Spleen (tissue), 11 donors: ENCODE measurements around the gene RBFOX1. TPM values are rescaled to one million over a fixed set of nuclear protein-coding genes. Genes with fewer than 3 reads are reported as not detected.

ENCODE experiments used
- DNase-seq: peaks from one replicate; pipeline ENCODE4 v3.0.0-alpha.2; 2020
- H3K27ac ChIP-seq, 8 donors: fragments of 200-600 bp; sonication (generic) in 7 of 8; 1 replicate in 4 of 8; 2 replicates in 4 of 8; pipeline versions ENCODE4 v1.5.0 to v1.8.0; 2016 to 2021; ENCODE audit warnings: inconsistent platforms in 4 of 8, mild to moderate bottlenecking in 4 of 8, moderate library complexity in 1 of 8
- H3K27me3 ChIP-seq, 7 donors: fragments of 200-600 bp; sonication (generic) in 6 of 7; replicated peaks in 1 of 7; 1 replicate in 4 of 7; 2 replicates in 3 of 7; pipeline versions ENCODE4 v1.5.0 to v1.8.0; 2016 to 2021; ENCODE audit warnings: inconsistent platforms in 3 of 7, mild to moderate bottlenecking in 1 of 7
- H3K36me3 ChIP-seq, 6 donors: fragments of 200-600 bp; sonication (generic) in 5 of 6; 1 replicate in 4 of 6; 2 replicates in 2 of 6; pipeline versions ENCODE4 v1.5.0 to v1.8.0; 2016 to 2021; ENCODE audit warnings: inconsistent platforms in 2 of 6
- H3K4me1 ChIP-seq, 6 donors: fragments of 200-600 bp; sonication (generic) in 5 of 6; 1 replicate in 3 of 6; 2 replicates in 3 of 6; pipeline versions ENCODE4 v1.5.0 to v1.8.0; 2016 to 2021; ENCODE audit warnings: inconsistent platforms in 3 of 6
- H3K4me3 ChIP-seq, 8 donors: fragments of 200-600 bp; sonication (generic) in 7 of 8; 1 replicate in 4 of 8; 2 replicates in 4 of 8; pipeline versions ENCODE4 v1.5.0 to v1.8.0; 2016 to 2021; ENCODE audit warnings: inconsistent platforms in 4 of 8, mild to moderate bottlenecking in 4 of 8, moderate library complexity in 2 of 8
- H3K9me3 ChIP-seq, 8 donors: fragments of 200-600 bp; sonication (generic) in 7 of 8; 1 replicate in 4 of 8; 2 replicates in 4 of 8; pipeline versions ENCODE4 v1.5.0 to v1.8.0; 2016 to 2021; ENCODE audit warnings: inconsistent platforms in 4 of 8
- CTCF ChIP-seq, 11 experiments: fragments of 200-600 bp in 7 of 11; fragments of 450-650 bp in 4 of 11; sonication (generic) in 4 of 11; IDR thresholded peaks in 8 of 11; conservative IDR thresholded peaks in 3 of 11; 1 replicate in 7 of 11; 2 replicates in 4 of 11; pipeline versions ENCODE4 v1.4.0 to v1.8.0; 2016 to 2021; ENCODE audit warnings: antibody characterized with exemption in 11 of 11, inconsistent platforms in 4 of 11, mild to moderate bottlenecking in 1 of 11
- POLR2A ChIP-seq, 3 donors: fragments of 450-650 bp; IDR thresholded peaks; one replicate each; pipeline ENCODE4 v1.5.1; 2017; ENCODE audit warnings: antibody characterized with exemption in 3 of 3, mild to moderate bottlenecking in 1 of 3
- POLR2AphosphoS5 ChIP-seq, 3 donors: sonication (generic); formaldehyde crosslinking; IDR thresholded peaks; one replicate each; pipeline ENCODE4 v1.5.1; 2017; ENCODE audit warnings: antibody characterized with exemption in 3 of 3
- WGBS, 5 donors: extraction: QIAGEN DNeasy Blood & Tissue Kit in 3 of 5; methylation state at CpG; one replicate each; pipeline versions ENCODE4 v1.1.5 to v1.1.7; 2013 to 2018; 5-methylcytosine and 5-hydroxymethylcytosine counted together
- intact Hi-C: fragments of 100-400 bp; cut with DNase I; formaldehyde crosslinking; loops from one replicate; pipeline ENCODE4 v1.15.0; 2023; ENCODE audit warnings: low total_unique reads
- polyA plus RNA-seq, 3 donors: library from polyadenylated mRNA; stranded (reverse); fragments of 200-250 nt; gene quantifications; one replicate each; pipeline ENCODE4 v1.2.1, GENCODE V29; 2013
- total RNA-seq, 7 donors: library from RNA; depleted of rRNA in 3 of 7; stranded (reverse); fragments of >200 nt in 3 of 7; fragmentation: NEBNext Ultra II Directional in 4 of 7; extraction: Animal tissue kit (Norgen Biotek cat#: 25700) in 4 of 7; gene quantifications; one replicate each; pipeline versions ENCODE4 v1.1.0 to v1.2.1, GENCODE V29; 2016 to 2021
- donor health status: healthy with polysubstance abuse.
- donor health status: DM: no; HTN: no; CAD: no; lungs with moderate emphysema.
- donor health status: DM: no; HTN: no; CAD: no.
- donor health status: Bipolar disorder and iron deficiency.
- donor health status: healthy.
- donor health status: DM: no; HTN: no; CAD: no.
- donor health status: DM: yes; HTN: yes; CAD: no.

Gene RBFOX1
- total and polyA plus RNA-seq, 10 donors, result 0.07 to 0.13 TPM; not detected in 8

- no peaks in the 10 kb centered on the region for H3K27me3 ChIP-seq
- no peaks in the 10 kb centered on the region for H3K36me3 ChIP-seq
- H3K4me1 ChIP-seq, result no peaks in the 10 kb centered on the region
- H3K27ac ChIP-seq, result no peak overlapping the region
- no peak overlapping the region for H3K4me3 ChIP-seq
- TF ChIP-seq POLR2A (IDR thresholded peaks at IDR 0.05) (no peak), CTCF (IDR thresholded peaks at IDR 0.05 in 8 of 11, conservative IDR thresholded peaks at IDR 0.05 in 3 of 11) (no peak), POLR2AphosphoS5 (IDR thresholded peaks at IDR 0.05) (no peak)
- DNase-seq, result no peak
- peaks cover 0 to 58% (median 8%) of the 10 kb centered on the region in 8 donors for H3K9me3 ChIP-seq
- intact Hi-C loops, result no loop called here
- WGBS, 5 donors, result 86 to 90% (median 89%) methylated on average over 7 of the region's 7 CpGs
Measured at GRCh38 chr16:7449808-7450207, 117.2 kb downstream of the RBFOX1 start.

GRCh38 chr16:7450440-7450839 lies 117.8 kb downstream of the RBFOX1 start:
- Histone ChIP-seq H3K9me3 (peaks cover 0 to 65% (median 11%) of the 10 kb centered on the region in 8 donors), H3K27ac (no peak overlapping the region), H3K36me3 (no peaks in the 10 kb centered on the region), H3K4me1 (no peaks in the 10 kb centered on the region), H3K4me3 (no peak overlapping the region), H3K27me3 (no peaks in the 10 kb centered on the region)
- intact Hi-C loops, result no loop called here
- no peak for DNase-seq
- TF ChIP-seq POLR2AphosphoS5 (IDR thresholded peaks at IDR 0.05), result no peak
- no peak for TF ChIP-seq CTCF (IDR thresholded peaks at IDR 0.05 in 8 of 11, conservative IDR thresholded peaks at IDR 0.05 in 3 of 11)
- TF ChIP-seq POLR2A (IDR thresholded peaks at IDR 0.05), result no peak
- 75 to 78% (median 77%) methylated on average over 7 of the region's 7 CpGs for WGBS, 5 donors

GRCh38 chr16:7452090-7452489 lies 119.4 kb downstream of the RBFOX1 start:
- no peak for TF ChIP-seq POLR2A (IDR thresholded peaks at IDR 0.05)
- TF ChIP-seq CTCF (IDR thresholded peaks at IDR 0.05 in 8 of 11, conservative IDR thresholded peaks at IDR 0.05 in 3 of 11), result no peak
- TF ChIP-seq POLR2AphosphoS5 (IDR thresholded peaks at IDR 0.05), result no peak
- H3K4me3 ChIP-seq, result no peak overlapping the region

GRCh38 chr16:7456211-7456610 lies 123.6 kb downstream of the RBFOX1 start:
- intact Hi-C loops, result no loop called here
- Histone ChIP-seq H3K36me3 (no peaks in the 10 kb centered on the region), H3K27ac (no peak overlapping the region), H3K4me3 (no peak overlapping the region), H3K9me3 (peaks cover 0 to 72% (median 18%) of the 10 kb centered on the region in 8 donors), H3K4me1 (no peaks in the 10 kb centered on the region), H3K27me3 (no peaks in the 10 kb centered on the region)
- DNase-seq, result no peak
- TF ChIP-seq CTCF (IDR thresholded peaks at IDR 0.05 in 8 of 11, conservative IDR thresholded peaks at IDR 0.05 in 3 of 11) (no peak), POLR2AphosphoS5 (IDR thresholded peaks at IDR 0.05) (no peak), POLR2A (IDR thresholded peaks at IDR 0.05) (no peak)
- WGBS, 5 donors, result 58 to 68% (median 66%) methylated on average over 5 of the region's 5 CpGs

More at GRCh38 chr16:7452090-7452489, 119.4 kb downstream of the RBFOX1 start:
- WGBS, 5 donors, result 81 to 87% (median 86%) methylated on average over 6 of the region's 6 CpGs
- Histone ChIP-seq H3K4me1 (no peaks in the 10 kb centered on the region), H3K27me3 (no peaks in the 10 kb centered on the region), H3K36me3 (no peaks in the 10 kb centered on the region), H3K9me3 (peaks cover 0 to 79% (median 17%) of the 10 kb centered on the region in 8 donors), H3K27ac (no peak overlapping the region)
- intact Hi-C loops, result no loop called here
- DNase-seq, result no peak
